ENCODE results near the gene PPP1R14B.

PPP1R14B gene

GRCh38 chr11:64245797-64246620 lies 734 bp downstream of the PPP1R14B start:
- DNase-seq (ENCODE audit: low read depth, low spot score), result peak; percentile 57

GRCh38 chr11:64245401-64245796 lies 1.3 kb downstream of the PPP1R14B start:
- no peak for DNase-seq (ENCODE audit: low read depth, low spot score)

GRCh38 chr11:64244966-64245365 lies 1.8 kb downstream of the PPP1R14B start:
- DNase-seq (ENCODE audit: low read depth, low spot score), result no peak

GRCh38 chr11:64244107-64244506 lies 2.6 kb downstream of the PPP1R14B start:
- no peak for DNase-seq (ENCODE audit: low read depth, low spot score)

- DNase-seq (ENCODE audit: low read depth, low spot score), result no peak
Observed at GRCh38 chr11:64243236-64243854, 3.4 kb downstream of the PPP1R14B start.

- DNase-seq (ENCODE audit: low read depth, low spot score), result no peak
Observed at GRCh38 chr11:64241491-64242374, 5.0 kb downstream of the PPP1R14B start.

GRCh38 chr11:64241241-64241490 lies 5.6 kb downstream of the PPP1R14B start:
- peak; percentile 98 for DNase-seq (ENCODE audit: low read depth, low spot score)

GRCh38 chr11:64240435-64241240 lies 6.1 kb downstream of the PPP1R14B start, which contains the start of gene FKBP2:
Gene FKBP2 (plus strand): TSS chr11:64241095. CDS start chr11:64242388, 1,293 bp downstream.
- DNase-seq (ENCODE audit: low read depth, low spot score), result peak; percentile 97

- DNase-seq (ENCODE audit: low read depth, low spot score), result no peak
Observed at GRCh38 chr11:64239662-64240434, 6.9 kb downstream of the PPP1R14B start.

- DNase-seq (ENCODE audit: low read depth, low spot score), result no peak
Observed at GRCh38 chr11:64238999-64239398, 7.7 kb downstream of the PPP1R14B start.

GRCh38 chr11:64238076-64238475 lies 8.7 kb downstream of the PPP1R14B start:
- no peak for DNase-seq (ENCODE audit: low read depth, low spot score)

GRCh38 chr11:64237484-64237951 lies 9.2 kb downstream of the PPP1R14B start:
- DNase-seq (ENCODE audit: low read depth, low spot score), result no peak

- DNase-seq (ENCODE audit: low read depth, low spot score), result no peak
Observed at GRCh38 chr11:64235437-64236161, 11.1 kb downstream of the PPP1R14B start.

GRCh38 chr11:64234647-64235379 lies 11.9 kb downstream of the PPP1R14B start:
- DNase-seq (ENCODE audit: low read depth, low spot score), result no peak

GRCh38 chr11:64233913-64234586 lies 12.7 kb downstream of the PPP1R14B start, which contains the start of gene VEGFB:
Gene VEGFB (plus strand): TSS chr11:64234584. CDS start chr11:64234834, 250 bp downstream.
- DNase-seq (ENCODE audit: low read depth, low spot score), result peak; percentile 44

GRCh38 chr11:64232967-64233315 lies 13.8 kb downstream of the PPP1R14B start:
- DNase-seq (ENCODE audit: low read depth, low spot score), result no peak

GRCh38 chr11:64232182-64232966 lies 14.4 kb downstream of the PPP1R14B start:
- DNase-seq (ENCODE audit: low read depth, low spot score), result no peak

- no peak for DNase-seq (ENCODE audit: low read depth, low spot score)
Observed at GRCh38 chr11:64231546-64231945, 15.2 kb downstream of the PPP1R14B start.
